Naive thymus-derived CD8-positive, alpha-beta T cell (primary cell): ENCODE measurements around the gene CFAP161. TPM values are rescaled to one million over a fixed set of nuclear protein-coding genes. Genes with fewer than 3 reads are reported as not detected.
"Not testable (repeated sequence)": the region's sequence is repeated elsewhere in the genome, so short reads cannot be mapped to it uniquely, and the experiment has no call there.

Experiments
- ATAC-seq, 2 donors: fragments of 150-1000 bp; cut with Tn5 transposase in 1 of 2; sonication (Bioruptor Pico), chemical (Tn5 transposase) in 1 of 2; 1 replicate in 1 of 2; 2 replicates in 1 of 2; pipeline ENCODE4 v1.10.0; 2021; ENCODE audit warnings: mild to moderate bottlenecking in 2 of 2, moderate library complexity in 2 of 2
- POLR2A ChIA-PET: fragments of 350-600 bp; sonication (Branson Sonifier 250); formaldehyde crosslinking; loops from one replicate; lab custom pipeline; 2021; ENCODE audit warnings: antibody characterized with exemption; lab: Charles Lee
- DNase-seq, 10 donors: peaks; one replicate each; pipeline versions ENCODE4 v3.0.0 to v3.0.0-alpha.2; 2020 to 2022
- H3K27ac Mint-ChIP-seq, 10 donors: one replicate each; pipeline ENCODE4 v1.8.0; 2020 to 2022; ENCODE audit warnings: mild to moderate bottlenecking in 10 of 10, mixed read lengths in 10 of 10, moderate library complexity in 4 of 10, inconsistent platforms in 1 of 10
- H3K27me3 Mint-ChIP-seq, 5 donors: one replicate each; pipeline ENCODE4 v1.8.0; 2021 to 2022; ENCODE audit warnings: mixed read lengths in 5 of 5
- H3K36me3 Mint-ChIP-seq, 3 donors: one replicate each; pipeline ENCODE4 v1.8.0; 2020 to 2022; ENCODE audit warnings: mixed read lengths in 3 of 3, mild to moderate bottlenecking in 2 of 3, inconsistent platforms in 1 of 3
- H3K4me1 Mint-ChIP-seq, 4 donors: one replicate each; pipeline ENCODE4 v1.8.0; 2021 to 2022; ENCODE audit warnings: mixed read lengths in 4 of 4
- H3K4me3 Mint-ChIP-seq, 10 donors: one replicate each; pipeline ENCODE4 v1.8.0; 2020 to 2022; ENCODE audit warnings: mild to moderate bottlenecking in 10 of 10, mixed read lengths in 10 of 10, moderate library complexity in 6 of 10, inconsistent platforms in 1 of 10
- H3K9me3 Mint-ChIP-seq, 9 donors: one replicate each; pipeline ENCODE4 v1.8.0; 2020 to 2022; ENCODE audit warnings: mixed read lengths in 9 of 9, mild to moderate bottlenecking in 3 of 9, inconsistent platforms in 1 of 9, moderate library complexity in 1 of 9
- polyA plus RNA-seq, 3 donors: library from polyadenylated mRNA; unstranded; fragments of 300-500 nt; fragmentation: Illumina TruSeq; gene quantifications; one replicate each; pipeline ENCODE4 v1.2.3, GENCODE V29; 2021
- total RNA-seq, 8 experiments: library from RNA in 2 of 8; stranded (reverse) in 2 of 8; gene quantifications; one replicate each; pipeline ENCODE4 v1.2.3 and lab custom pipeline; 2021 to 2026

The CFAP161 gene
- total and polyA plus RNA-seq, 5 experiments from 2014 or later = 0.21 TPM; not detected in 4

- Mint-ChIP-seq H3K27ac (no peak overlapping the region), H3K36me3 (no peaks in the 10 kb centered on the region), H3K4me1 (peaks cover 0 to 4% (median 0%) of the 10 kb centered on the region in 4 donors), H3K27me3 (peaks cover 0 to 4% (median 3%) of the 10 kb centered on the region in 5 donors), H3K4me3 (no peak overlapping the region), H3K9me3 (no peaks in the 10 kb centered on the region)
- ATAC-seq (no peak), DNase-seq (no peak)
- POLR2A ChIA-PET = no interaction called here
These were observed 17.3 kb downstream of the CFAP161 start for GRCh38 chr15:81151389-81151788.

- Mint-ChIP-seq H3K27me3 (peaks cover 0 to 4% (median under 1%) of the 10 kb centered on the region in 5 donors), H3K36me3 (no peaks in the 10 kb centered on the region), H3K4me1 (peaks cover 0 to 4% (median 0%) of the 10 kb centered on the region in 4 donors), H3K9me3 (no peaks in the 10 kb centered on the region), H3K4me3 (no peak overlapping the region), H3K27ac (no peak overlapping the region)
- ATAC-seq (no peak), DNase-seq (no peak)
- POLR2A ChIA-PET = no interaction called here
These were observed 18.3 kb downstream of the CFAP161 start for GRCh38 chr15:81152339-81152738.

DNA sequence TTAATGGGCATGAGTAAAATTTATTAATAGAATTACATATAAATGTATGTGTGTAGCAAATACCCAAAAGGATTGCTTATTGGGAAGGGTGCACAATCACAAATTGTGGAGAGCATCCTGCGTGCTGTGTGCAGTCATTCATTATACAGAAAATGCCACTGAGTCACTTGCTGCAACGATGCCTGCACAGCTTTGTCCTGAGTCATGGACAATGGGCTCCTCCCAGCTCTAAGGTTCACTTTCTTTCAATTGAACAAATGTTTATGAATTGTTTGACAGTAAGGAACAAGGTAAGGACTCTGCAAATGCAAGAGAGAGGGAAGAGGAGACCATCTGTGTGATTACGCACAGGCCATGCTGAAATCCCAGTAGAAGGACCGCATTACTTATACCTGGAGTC lies 18.7 kb downstream of the CFAP161 start:
- H3K4me1 Mint-ChIP-seq = peaks cover 0 to 4% (median 0%) of the 10 kb centered on the region in 4 donors
- no peak overlapping the region for H3K4me3 Mint-ChIP-seq
- POLR2A ChIA-PET = no interaction called here
- ATAC-seq (no peak), DNase-seq (no peak)
- no peak overlapping the region for H3K27ac Mint-ChIP-seq
- no peaks in the 10 kb centered on the region for H3K9me3 Mint-ChIP-seq
- H3K36me3 Mint-ChIP-seq = no peaks in the 10 kb centered on the region
- peaks cover 0 to 4% (median 0%) of the 10 kb centered on the region in 5 donors for H3K27me3 Mint-ChIP-seq

DNA sequence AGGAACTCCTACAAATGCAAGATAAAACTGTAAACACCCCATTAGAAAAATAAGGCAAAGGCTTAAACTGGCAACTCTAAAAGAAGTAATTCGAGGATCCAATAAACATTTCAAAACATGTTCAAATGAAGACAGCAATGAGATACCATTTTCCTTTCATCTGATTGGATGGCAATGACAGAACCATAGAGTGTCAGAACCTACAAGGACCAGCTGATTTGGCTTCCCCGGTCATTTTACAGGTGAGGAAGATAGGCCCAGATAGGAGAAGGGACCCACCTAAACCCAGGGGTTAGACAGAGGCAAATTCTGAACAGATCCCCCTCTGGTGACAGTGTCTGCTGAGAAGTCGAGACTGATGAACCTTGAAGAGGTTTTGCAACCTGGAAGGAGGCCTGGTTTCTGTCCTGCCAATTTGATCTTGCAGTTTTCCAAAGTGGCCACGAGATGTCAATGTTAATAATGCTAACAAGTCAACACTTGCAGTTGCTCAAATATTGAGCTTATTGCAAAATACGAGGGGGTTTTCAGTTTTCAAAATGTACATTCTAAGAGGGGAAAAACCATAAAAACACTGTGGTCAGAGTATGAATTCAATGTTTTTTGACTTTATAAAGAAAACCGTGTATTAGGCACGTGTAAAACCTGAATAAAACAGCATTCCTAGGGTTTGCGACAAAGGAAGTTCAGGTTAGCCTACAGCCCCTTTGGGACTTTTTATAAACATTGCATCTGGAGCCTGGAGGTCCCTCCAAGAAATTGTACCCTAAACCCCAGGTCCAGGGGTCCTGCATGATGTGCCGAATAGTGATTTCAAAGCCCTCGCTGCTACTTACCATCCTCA lies 21.5 kb downstream of the CFAP161 start:
- no peaks in the 10 kb centered on the region for H3K36me3 Mint-ChIP-seq
- no peaks in the 10 kb centered on the region for H3K9me3 Mint-ChIP-seq
- H3K27ac Mint-ChIP-seq = no peak overlapping the region
- H3K4me1 Mint-ChIP-seq = peaks cover under 1 to 5% (median 2%) of the 10 kb centered on the region in 4 donors
- DNase-seq (peak in 5 of 10 donors; percentile 6 to 36 (median 21)), ATAC-seq (peak in 1 of 2 donors; percentile 38)
- POLR2A ChIA-PET = no interaction called here
- no peak overlapping the region for H3K4me3 Mint-ChIP-seq
- H3K27me3 Mint-ChIP-seq = peaks cover 0 to 4% (median 0%) of the 10 kb centered on the region in 5 donors

GRCh38 chr15:81156324-81156723 lies 22.3 kb downstream of the CFAP161 start:
- POLR2A ChIA-PET = no interaction called here
- Mint-ChIP-seq H3K4me3 (no peak overlapping the region), H3K36me3 (no peaks in the 10 kb centered on the region), H3K27me3 (peaks cover 0 to 6% (median 2%) of the 10 kb centered on the region in 5 donors), H3K4me1 (peaks cover 7 to 12% (median 9%) of the 10 kb centered on the region in 4 donors), H3K27ac (no peak overlapping the region), H3K9me3 (no peaks in the 10 kb centered on the region)
- DNase-seq = no peak
- ATAC-seq = no peak

- Mint-ChIP-seq H3K27ac (peak overlapping the region in 1 of 10 donors; percentile 28), H3K4me3 (no peak overlapping the region), H3K36me3 (no peaks in the 10 kb centered on the region), H3K4me1 (peaks cover 14 to 23% (median 20%) of the 10 kb centered on the region in 4 donors), H3K9me3 (no peaks in the 10 kb centered on the region), H3K27me3 (peaks cover 0 to 7% (median 0%) of the 10 kb centered on the region in 5 donors)
- DNase-seq (no peak), ATAC-seq (no peak)
- POLR2A ChIA-PET = interaction anchor here (0.6 kb wide), 1 partner anchor 174 kb away, joined by 3 read pairs; no protein-coding TSS in a partner anchor
These were observed 23.3 kb downstream of the CFAP161 start for GRCh38 chr15:81157195-81157938.

DNA sequence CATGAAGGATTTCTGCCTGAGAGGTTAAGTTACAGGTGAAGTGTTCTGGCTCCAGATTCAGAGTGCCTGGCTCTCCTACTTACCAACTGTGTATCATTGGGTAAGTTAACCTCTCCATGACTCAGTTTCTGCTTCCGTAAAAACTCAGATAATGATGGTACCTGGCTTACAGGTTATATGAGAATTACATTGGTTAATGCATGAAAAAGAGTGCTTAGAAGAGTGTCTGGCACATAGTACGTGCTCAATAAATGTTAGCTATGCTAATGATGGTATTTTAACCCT lies 23.8 kb downstream of the CFAP161 start:
- peaks cover 16 to 25% (median 20%) of the 10 kb centered on the region in 4 donors for H3K4me1 Mint-ChIP-seq
- ATAC-seq (no peak), DNase-seq (no peak)
- H3K27me3 Mint-ChIP-seq = peaks cover 0 to 9% (median 0%) of the 10 kb centered on the region in 5 donors
- no peaks in the 10 kb centered on the region for H3K36me3 Mint-ChIP-seq
- H3K9me3 Mint-ChIP-seq = no peaks in the 10 kb centered on the region
- POLR2A ChIA-PET = no interaction called here
- H3K4me3 Mint-ChIP-seq = no peak overlapping the region
- no peak overlapping the region for H3K27ac Mint-ChIP-seq

DNA sequence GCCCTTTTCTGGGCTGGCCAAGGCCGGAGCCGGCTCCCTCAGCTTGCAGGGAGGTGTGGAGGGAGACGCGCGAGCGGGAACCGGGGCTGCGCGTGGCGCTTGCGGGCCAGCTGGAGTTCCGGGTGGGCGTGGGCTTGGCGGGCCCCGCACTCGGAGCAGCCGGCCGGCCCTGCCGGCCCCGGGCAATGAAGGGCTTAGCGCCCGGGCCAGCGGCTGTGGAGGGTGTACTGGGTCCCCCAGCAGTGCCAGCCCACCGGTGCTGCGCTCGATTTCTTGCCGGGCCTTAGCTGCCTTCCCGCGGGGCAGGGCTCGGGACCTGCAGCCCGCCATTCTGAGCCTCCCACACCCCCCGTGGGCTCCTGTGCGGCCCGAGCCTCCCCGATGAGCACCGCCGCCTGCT lies 24.5 kb downstream of the CFAP161 start:
- ATAC-seq, H3K27ac Mint-ChIP-seq, H3K27me3 Mint-ChIP-seq, H3K4me3 Mint-ChIP-seq, H3K36me3 Mint-ChIP-seq, POLR2A ChIA-PET, DNase-seq, H3K9me3 Mint-ChIP-seq: not testable (repeated sequence)
- peaks cover 16 to 25% (median 20%) of the 10 kb centered on the region in 4 donors for H3K4me1 Mint-ChIP-seq

GRCh38 chr15:81160312-81161159 lies 26.5 kb downstream of the CFAP161 start:
- Mint-ChIP-seq H3K36me3 (no peaks in the 10 kb centered on the region), H3K27me3 (peaks cover 0 to 13% (median 2%) of the 10 kb centered on the region in 5 donors), H3K4me1 (peaks cover 16 to 23% (median 20%) of the 10 kb centered on the region in 4 donors), H3K9me3 (no peaks in the 10 kb centered on the region), H3K4me3 (peak overlapping the region in 3 of 10 donors; percentile 2 to 52 (median 39)), H3K27ac (peak overlapping the region in 2 of 10 donors; percentile 24 to 95)
- POLR2A ChIA-PET = no interaction called here
- ATAC-seq (no peak), DNase-seq (no peak)

GRCh38 chr15:81161160-81161673 lies 27.1 kb downstream of the CFAP161 start:
- Mint-ChIP-seq H3K27me3 (peaks cover 0 to 13% (median 2%) of the 10 kb centered on the region in 5 donors), H3K9me3 (no peaks in the 10 kb centered on the region), H3K4me1 (peaks cover 16 to 21% (median 20%) of the 10 kb centered on the region in 4 donors), H3K4me3 (peak overlapping the region in 2 of 10 donors; percentile 2 to 52), H3K36me3 (no peaks in the 10 kb centered on the region), H3K27ac (peak overlapping the region in 4 of 10 donors; percentile 11 to 95 (median 36))
- POLR2A ChIA-PET = no interaction called here
- DNase-seq = peak in 4 of 10 donors; percentile 5 to 29 (median 25)
- ATAC-seq = peak; percentile 47 to 87

- no peaks in the 10 kb centered on the region for H3K36me3 Mint-ChIP-seq
- no peak for DNase-seq
- peaks cover 16 to 21% (median 20%) of the 10 kb centered on the region in 4 donors for H3K4me1 Mint-ChIP-seq
- H3K4me3 Mint-ChIP-seq = peak overlapping the region in 2 of 10 donors; percentile 7 to 34
- peaks cover 0 to 13% (median 2%) of the 10 kb centered on the region in 5 donors for H3K27me3 Mint-ChIP-seq
- H3K9me3 Mint-ChIP-seq = no peaks in the 10 kb centered on the region
- H3K27ac Mint-ChIP-seq = peak overlapping the region in 3 of 10 donors; percentile 3 to 95 (median 20)
- ATAC-seq = no peak
- POLR2A ChIA-PET = no interaction called here
These were observed 27.8 kb downstream of the CFAP161 start for GRCh38 chr15:81161851-81162250.
